Stimulated activated CD8-positive, alpha-beta memory T cell treated with anti-CD3 and anti-CD28 coated beads, Interleukin-15, amount 100 ng/mL, for 48 hours (primary cell): ENCODE measurements around the gene ZNF614.
"Not testable (repeated sequence)": the region's sequence is repeated elsewhere in the genome, so short reads cannot be mapped to it uniquely, and the experiment has no call there.

Experiments used
- DNase-seq, 2 donors: peaks; one replicate each; pipeline ENCODE4 v3.0.0-alpha.2; 2020; ENCODE audit warnings: low read depth in 2 of 2

Gene ZNF614

DNA sequence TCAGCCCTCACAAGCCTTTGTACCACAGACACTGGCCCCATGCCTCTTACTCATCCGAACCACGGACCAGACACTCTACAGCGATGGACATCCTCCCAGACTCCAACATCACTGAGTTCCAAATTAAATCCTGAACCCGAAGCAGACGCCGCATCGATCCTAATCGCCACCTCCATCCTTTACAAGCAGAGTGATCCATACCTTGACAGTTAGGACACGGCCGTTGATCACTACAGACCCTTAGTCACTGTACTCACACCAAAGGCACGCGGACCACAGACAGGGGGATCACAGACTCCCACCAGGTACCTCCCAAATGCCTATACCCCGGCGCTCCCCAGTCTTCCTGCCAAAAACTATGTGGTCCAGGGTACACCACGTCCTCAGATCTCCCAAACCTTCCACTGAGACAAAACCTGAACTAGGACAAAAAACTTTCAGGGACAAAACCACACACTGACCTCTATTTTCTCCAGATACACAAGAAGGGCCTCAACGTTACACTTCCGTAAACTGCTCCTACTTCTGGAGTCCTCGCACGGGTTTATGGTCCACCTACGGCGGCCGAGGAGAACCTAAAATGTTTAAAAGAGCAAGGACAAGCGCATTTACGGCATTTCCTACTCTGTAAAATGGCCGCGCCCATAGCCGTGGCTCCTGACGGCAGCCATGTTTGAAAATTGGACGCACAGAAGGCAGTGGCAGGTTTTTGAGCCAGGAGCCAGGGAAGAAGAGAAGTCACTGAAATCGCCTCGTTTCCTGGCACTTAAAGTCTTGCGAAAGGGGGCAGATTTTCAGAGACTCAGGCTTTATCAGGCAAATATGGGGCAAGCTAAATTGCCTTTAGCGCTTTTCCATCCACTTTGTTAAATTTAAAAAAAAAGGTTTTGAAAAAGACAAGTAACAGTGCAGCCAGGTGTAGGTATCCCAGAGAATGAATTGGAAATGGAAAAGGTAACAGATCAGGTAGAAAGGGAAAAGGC lies 41.6 kb downstream of the ZNF614 start, which contains the start of gene ZNF350:
ZNF350 (minus strand) TSS at position 532 of the 983 bp plus-strand sequence. CDS start 12,480 bp downstream, outside the sequence.
- peak; percentile 70 to 78 for DNase-seq

DNA sequence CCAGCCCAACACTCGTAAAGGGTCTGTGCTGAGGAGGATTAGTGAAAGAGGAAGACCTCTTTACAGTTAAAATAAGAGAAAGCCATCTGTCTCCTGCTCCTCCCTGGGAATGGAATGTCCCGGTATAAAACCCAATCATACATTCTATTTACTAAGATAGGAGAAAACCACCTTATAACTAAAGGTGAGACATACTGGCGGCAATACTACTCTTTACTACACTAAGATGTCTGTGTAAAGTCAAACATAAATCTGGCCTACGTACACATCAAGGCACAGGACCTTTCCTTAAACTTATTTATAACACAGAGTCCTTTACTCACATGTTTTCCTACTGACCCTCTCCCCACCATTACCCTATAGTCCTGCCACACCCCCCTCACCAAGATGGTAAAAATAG lies 44.8 kb downstream of the ZNF614 start:
- DNase-seq: no peak

DNA sequence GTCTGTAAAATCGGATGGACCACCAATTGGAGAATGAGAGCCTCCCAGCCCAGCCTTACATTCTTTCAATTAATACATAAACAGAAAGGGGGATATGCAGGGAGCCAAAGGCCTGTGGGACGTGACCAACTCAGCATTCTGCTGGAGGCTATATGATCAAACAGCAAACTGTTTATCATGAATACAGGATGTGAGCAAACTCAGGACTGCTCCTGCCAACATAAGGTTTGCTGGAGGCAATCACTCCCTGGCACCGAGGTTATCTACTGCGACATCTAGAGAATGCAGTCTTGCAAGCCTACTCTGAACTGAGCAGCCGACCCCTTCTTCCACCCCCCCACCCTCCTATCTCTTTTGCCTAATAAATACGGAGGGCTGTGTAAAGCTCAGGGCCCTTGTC lies 47.3 kb downstream of the ZNF614 start:
- not testable (repeated sequence) for DNase-seq

DNA sequence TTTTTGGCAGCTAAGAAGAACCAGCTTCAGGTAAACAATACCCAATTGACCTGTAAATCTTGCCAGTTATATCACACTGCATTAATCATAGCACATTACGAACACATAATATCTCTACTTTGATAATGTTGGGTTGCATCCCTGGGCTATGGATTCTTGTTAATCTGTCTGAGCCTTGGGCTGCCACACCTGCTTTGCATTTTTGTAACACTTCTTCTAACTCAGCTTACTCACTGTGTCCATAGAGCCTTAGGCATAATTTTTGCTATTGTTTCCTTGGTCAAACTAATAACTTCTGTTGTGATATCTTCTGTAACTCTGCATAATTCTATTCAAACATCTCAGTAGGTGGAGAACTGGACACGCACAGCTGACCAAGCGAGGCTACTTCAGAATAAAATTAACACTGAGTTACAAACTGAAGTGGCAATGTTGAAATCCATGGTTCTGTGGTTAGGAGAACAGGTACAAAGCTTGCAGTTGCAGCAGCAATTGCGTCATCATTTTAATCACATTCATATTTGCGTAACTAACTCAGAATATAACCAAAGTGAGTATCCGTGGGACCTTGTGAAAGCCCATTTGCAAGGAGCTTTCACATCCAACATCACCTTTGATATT lies 48.0 kb downstream of the ZNF614 start:
- no peak for DNase-seq

DNA sequence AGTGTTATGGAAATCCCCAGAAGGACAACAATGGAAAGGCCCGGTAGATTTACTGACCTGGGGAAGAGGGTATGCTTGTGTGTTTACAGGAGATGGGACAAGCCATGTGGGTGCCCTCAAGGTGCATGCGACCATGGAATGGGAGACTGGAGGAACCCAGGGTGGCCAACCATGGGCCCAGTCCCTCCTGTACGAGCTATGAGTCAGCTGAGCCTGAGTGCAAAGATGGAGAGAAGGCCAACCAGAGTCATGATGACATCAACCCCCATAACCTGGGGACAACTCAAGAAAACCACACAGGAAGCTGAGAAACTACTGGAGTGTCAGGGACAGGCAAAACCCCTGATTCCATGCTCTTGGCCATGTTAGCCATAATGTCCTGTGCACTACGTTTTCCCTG lies 49.3 kb downstream of the ZNF614 start:
- DNase-seq: no peak

DNA sequence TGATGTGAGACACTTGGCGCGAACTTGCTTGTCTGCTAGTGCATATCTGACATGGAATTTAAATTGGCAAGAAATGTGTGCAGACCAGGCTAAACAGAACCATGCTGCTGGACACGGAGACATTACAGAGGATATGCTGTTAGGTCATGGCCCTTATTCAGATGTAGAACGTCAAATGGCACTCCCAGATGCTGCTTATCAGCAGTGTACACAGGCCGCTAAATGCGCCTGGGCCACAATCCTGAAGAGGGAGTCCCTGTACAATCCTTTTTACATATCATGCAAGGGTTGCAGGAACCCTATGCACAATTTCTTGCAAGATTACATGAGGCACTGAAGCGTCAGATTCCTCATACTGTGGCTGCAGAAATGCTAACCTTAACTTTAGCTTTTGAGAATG lies 50.8 kb downstream of the ZNF614 start:
- DNase-seq: no peak

DNA sequence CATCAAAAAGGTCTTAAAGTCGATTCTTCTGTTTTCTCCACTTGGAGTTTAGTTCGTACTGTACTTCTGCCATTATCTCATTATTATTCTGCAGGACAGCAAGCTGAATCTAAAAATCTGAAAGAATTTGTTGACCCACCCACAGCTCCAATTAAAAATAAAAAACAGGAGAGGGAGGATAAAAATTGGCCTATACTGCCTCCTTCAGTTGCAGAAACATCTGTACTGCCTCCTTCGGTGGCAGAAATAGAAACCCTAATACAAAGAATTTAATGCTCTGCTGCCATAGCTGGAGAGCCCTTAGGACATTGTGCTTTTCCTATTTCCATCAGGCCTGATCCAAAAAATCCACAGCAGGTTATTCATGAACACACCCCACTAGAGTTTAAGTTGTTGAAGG lies 51.3 kb downstream of the ZNF614 start:
- DNase-seq: no peak

DNA sequence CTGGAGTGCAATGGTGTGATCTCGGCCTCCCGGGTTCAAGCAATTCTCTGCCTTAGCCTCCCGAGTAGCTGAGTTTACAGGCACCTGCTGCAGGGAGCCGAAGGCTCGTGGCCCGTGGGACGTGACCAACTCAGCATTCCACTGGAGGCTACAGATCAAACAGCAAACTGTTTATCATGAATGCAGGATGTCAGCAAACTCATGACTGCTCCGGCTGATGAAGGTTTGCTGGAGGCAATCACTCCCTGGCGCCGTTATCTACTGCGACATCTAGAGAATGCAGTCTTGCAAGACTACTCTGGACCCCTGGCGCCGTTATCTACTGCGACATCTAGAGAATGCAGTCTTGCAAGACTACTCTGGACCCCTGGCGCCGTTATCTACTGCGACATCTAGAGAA lies 52.4 kb downstream of the ZNF614 start:
- DNase-seq: not testable (repeated sequence)

DNA sequence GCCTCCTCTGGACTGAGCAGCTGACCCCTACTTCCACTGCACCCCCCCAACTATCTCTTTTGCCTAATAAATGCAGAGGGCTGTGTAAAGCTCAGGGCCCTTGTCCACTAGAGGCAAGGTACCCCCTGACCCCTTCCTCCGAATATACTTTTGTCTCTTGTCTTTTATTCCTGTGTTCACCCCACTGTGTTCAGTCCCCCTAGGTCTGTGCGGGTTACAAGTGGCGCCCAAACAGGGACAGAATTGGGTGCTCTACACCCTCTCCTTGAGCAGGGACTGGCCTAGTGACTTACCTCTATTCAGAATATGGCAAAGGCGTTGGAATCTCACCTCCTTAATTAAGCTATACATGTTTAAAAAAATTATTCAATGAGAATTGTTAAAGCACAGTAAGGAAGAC lies 56.6 kb downstream of the ZNF614 start:
- DNase-seq: no peak

DNA sequence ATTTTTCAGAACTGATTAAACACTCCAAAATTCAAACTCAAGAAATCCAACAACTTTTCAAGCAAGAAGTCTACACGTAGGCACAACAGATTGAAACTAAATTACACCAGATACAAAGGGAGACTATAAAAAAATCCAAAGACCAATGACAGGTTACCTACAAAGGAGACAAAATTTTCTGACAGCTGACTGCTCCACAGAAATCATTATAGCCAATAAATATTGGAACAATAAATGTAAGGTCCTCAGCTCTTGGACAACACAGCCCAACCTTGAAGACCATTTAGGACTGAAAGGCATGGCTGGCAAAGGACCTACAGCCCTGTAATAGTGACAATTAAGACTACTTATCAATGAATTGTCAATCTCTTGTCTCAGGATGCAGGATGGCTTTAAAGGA lies 57.5 kb downstream of the ZNF614 start:
- DNase-seq: no peak

DNA sequence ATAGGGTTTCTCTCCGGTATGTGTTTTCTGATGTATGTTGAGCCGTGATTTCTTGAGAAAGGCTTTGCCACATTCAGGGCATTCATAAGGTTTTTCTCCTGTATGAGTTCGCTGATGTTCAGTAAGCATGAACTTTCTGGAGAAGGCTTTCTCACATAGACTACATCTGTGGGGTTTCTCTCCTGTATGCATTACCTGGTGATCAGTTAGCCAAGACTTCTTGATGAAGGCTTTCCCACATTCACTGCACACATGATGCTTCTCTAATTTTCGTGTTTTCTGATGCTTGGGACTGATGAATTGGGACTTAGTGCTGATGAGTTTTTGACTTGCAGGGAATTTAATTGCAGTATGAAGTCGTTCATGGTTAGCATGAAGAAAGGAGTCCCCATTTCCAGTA lies 62.6 kb downstream of the ZNF614 start:
- no peak for DNase-seq
